GM19099 (cell line): ENCODE measurements around the gene MKX.

Experiments used
- POLR2A ChIP-seq: IDR thresholded peaks from 3 replicates; pipeline ENCODE4 v1.6.1; 2011; ENCODE audit warnings: low read depth; ENCODE audit not compliant: insufficient read length; ENCODE audit errors: extremely low read depth

MKX gene

GRCh38 chr10:27744802-27745731, 552 bp downstream of the MKX start:
- TF ChIP-seq POLR2A, result no peak

- no peak for TF ChIP-seq POLR2A
Observed at GRCh38 chr10:27743877-27744801, 1.5 kb downstream of the MKX start.

- no peak for TF ChIP-seq POLR2A
Observed at GRCh38 chr10:27743012-27743876, 2.4 kb downstream of the MKX start.

DNA sequence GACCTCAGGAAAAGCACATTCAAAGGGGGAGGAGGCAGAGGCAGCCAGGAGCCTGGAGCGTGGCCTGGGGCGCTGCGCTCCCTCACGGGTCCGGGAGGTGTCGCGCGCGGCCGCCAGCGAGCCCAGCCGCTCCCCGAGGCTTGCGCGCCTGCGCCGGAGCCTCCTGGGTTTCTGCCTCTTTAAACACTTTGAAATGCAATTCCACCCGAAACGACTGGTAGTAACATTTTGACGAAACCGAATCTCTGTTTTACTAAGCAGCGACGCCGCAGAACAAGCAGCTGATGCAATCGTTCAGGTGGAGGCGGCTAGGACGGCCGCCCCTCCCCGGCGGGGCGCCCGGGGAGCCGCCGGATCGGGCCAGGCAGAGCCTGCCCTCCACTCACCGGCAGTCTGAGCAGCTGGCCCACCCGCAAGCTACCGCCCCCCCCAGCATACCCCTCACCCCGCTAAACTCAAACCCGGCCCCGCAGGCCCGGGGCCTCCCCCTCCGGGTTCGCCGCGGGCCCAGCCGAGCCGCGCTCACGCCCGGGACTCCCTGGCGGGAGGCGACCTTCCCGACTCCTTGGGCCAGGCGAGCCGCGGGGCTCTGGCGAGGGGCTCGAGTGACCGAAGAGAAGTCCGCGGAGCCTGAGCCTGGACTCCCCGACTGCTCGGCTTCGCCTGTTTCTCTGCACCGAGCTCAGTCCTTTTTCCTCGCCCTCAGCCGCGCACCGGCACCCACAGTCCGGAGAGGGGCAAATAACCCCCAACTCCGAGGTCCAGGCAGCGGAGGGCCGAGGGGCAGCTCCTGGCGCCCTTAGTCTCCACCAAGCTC, 3.2 kb downstream of the MKX start:
- no peak for TF ChIP-seq POLR2A

GRCh38 chr10:27741173-27742091, 4.2 kb downstream of the MKX start:
- TF ChIP-seq POLR2A, result no peak

- TF ChIP-seq POLR2A, result no peak
Observed at GRCh38 chr10:27736396-27736795, 9.2 kb downstream of the MKX start.

- TF ChIP-seq POLR2A, result no peak
Observed at GRCh38 chr10:27730041-27730440, 15.6 kb downstream of the MKX start.

DNA sequence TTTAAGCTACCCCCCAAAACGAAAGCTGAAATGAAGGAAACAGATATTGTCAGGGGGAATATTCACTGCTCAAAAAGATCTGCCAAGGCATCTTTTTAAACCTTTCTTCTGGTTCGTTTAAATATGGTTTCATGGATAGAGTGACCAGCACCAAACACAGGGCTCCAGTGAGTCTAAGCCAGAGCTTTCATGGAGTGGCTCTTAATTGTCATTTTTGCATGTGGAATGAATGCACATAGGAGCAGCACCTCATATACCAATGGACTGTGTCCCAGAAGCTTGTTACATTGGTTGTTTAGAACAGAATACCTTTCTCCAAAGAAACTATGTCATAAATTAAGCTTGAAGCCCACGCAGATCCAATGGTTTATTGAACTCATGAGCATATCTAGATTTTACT, 17.3 kb downstream of the MKX start:
- TF ChIP-seq POLR2A, result no peak

- TF ChIP-seq POLR2A, result no peak
Observed at GRCh38 chr10:27724287-27724686, 21.3 kb downstream of the MKX start.

DNA sequence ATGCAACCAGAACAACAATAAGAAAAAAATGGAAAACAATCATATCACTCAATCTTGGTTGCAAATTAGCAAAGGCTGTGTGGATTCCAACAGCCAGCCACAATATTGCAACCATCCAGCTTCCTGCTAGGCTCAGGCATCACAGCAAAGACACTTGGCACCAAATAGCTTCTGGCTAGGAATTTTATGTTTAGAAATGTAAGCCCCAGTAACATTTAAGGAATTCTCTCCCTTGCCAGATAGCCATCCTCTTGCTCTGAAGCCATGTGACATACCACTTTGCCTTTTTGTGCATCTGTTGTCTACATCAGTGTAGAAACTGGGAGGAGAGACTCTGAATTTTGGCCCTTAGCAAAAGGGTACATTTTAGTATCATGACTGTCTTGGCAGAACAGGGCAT, 22.2 kb downstream of the MKX start:
- no peak for TF ChIP-seq POLR2A

DNA sequence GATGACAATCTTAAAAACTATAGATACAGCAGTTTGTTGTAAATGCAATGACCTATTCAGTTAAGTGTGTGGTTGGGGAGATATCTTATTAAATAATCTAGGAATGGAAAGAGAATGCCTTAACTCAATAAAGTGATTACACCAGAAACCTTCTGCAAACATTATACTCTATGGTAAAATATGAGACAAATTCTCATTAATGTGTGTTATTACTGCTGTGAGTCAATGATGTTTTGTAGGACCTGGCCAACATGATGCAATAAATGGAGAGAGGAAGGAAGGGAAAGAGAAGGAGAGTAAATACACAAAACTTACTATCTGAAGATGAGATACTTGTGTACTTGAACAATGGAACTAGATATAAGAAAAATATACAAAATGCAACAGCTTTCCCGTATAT, 25.1 kb downstream of the MKX start:
- TF ChIP-seq POLR2A, result no peak

DNA sequence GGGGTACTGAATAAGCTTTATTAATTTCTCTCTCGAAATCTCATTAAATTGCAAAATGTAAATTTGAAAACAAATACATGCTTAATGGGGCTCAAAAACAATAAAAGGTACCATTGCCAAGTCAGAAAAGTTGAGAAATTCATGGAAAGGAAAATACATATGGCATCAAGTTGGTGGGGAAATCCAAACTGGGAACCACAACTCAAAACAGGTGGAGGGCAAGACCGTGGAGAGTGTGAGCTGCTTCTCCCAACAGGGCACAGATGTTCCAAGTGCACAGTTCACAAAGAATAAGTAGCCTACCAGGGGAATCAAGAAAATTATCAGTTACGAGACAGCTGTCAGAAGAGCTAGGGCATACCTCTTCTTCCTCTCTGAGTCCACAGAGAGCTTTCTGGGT, 26.6 kb downstream of the MKX start:
- no peak for TF ChIP-seq POLR2A

DNA sequence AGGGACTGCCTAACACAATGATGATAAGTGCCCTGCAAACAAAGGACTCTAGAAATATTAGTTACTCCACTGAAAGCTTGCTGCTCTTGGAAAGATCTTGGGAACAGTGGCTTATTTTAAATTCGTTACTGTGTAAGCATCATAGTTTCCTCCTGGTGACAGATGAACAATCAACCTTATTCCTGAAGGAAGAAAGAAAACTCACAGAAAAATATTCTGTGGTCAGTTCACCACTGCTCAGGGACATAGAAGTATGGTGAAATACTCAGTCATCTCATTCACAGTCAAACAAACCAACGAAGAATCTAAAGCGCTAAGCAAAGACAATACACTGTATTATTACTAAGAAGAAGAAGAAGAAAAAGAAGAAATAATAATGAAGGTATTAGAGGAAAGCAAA, 27.8 kb downstream of the MKX start:
- TF ChIP-seq POLR2A, result no peak
